ENCODE data around the gene IL34. TPM values are rescaled to one million over a fixed set of nuclear protein-coding genes. Genes with fewer than 3 reads are reported as not detected.

The IL34 gene
- total RNA-seq, 4 donors from 2014 or later = 0.38 to 1.3 (median 1.2) TPM

- ATAC-seq (ENCODE audit: low FRiP score) (peak; percentile 75), DNase-seq (ENCODE audit: low spot score) (no peak)
- no peak for TF ChIP-seq CTCF (IDR thresholded peaks at IDR 0.05)
These were observed 60.6 kb downstream of the IL34 start for GRCh38 chr16:70706948-70707465.

DNA sequence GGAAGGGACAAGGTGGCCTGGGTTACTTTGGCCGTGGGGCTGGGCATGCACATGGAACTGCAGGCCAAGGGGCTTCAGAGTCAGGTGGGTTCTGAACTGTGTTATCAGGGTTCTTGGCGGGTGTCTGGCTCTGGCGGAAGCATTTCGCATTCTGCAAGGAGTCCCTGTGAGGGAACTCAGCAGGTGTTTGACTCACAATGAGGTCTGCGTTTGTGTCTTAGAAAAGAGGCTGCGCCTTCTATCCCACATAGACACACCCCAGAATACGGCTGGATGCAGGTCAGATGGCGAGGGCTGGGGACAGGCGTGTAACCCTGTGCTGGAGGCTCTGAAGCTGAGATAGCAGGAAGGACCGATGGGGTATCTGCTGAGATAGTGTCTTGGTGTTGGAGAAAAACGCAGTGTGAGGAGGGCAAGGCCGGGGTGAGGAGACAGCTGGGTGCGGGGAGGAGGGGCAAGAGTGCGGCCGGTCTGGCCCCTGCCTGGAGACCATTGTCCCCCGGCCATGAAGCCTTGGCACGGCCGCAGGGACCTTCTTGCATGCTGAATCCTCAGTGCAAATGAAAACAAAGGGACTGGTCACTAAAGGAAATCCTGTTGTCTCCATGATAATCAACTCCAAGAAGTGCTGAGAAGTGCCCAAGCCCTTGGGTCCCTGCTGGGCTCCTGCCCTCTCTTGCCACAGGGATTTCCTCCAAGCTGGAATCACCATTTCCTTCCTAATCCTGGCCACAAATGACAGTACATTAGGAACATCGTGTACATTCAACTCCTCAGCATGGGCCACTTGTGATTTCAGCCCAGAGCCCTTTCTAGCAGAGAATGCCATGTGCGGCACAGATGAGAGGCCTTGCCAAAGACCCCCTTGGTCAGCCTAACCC is 62.2 kb downstream of the IL34 start:
- DNase-seq (ENCODE audit: low spot score) = no peak
- no peak for TF ChIP-seq CTCF (IDR thresholded peaks at IDR 0.05)
- ATAC-seq (ENCODE audit: low FRiP score) = no peak

DNA sequence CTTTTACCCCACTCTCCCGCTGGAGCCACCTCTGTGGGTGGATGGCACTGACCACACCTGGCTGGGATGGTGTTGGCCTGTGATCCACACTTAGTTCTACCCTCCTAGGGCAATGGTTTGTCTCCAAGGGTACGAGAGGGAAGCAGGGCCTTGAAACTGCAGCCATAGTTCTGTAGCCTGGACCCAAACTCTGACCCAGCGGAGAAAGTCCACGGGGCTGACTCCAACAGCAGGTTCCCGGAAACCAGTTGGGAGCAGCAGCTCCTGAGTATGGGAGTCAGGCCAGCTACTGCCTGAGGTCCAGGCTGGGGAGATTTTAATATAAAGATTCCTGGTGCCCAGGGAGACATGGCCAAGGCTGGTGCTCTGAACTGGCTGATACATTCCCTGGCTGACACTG is 63.1 kb downstream of the IL34 start:
- TF ChIP-seq CTCF (IDR thresholded peaks at IDR 0.05) = no peak
- DNase-seq (ENCODE audit: low spot score) = no peak
- no peak for ATAC-seq (ENCODE audit: low FRiP score)

DNA sequence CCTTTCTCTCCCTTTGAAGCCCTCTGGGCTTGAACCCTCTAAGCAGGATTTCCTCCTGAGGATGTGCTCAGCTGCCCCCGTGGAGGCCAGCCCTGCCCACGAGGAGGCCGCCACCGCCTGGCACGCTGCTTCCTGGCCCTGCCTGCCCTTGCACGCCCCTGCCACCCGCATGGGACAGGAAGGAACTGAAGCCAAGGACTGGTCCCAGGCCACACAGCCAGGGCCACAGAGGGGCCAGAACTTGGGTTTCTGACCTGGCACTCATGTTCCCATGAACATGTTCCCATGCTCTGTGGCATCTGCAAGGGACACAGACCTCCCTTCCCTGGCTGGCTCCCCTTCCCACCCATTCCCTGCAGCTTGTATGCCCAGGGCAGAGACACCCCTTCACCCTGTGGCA is 63.6 kb downstream of the IL34 start:
- DNase-seq (ENCODE audit: low spot score) (no peak), ATAC-seq (ENCODE audit: low FRiP score) (no peak)
- no peak for TF ChIP-seq CTCF (IDR thresholded peaks at IDR 0.05)

Other genes with a start within 250 kb of the IL34 start
- gene ST3GAL2, start 207.5 kb upstream of the IL34 start, total RNA-seq = 10 to 100 TPM in 3 of 4 donors, 1 to 10 TPM in 1; 9.6 to 31.7 (median 17.8) TPM
- gene FCSK, start 192.0 kb upstream of the IL34 start, total RNA-seq = 10 to 100 TPM in 3 of 4 donors, 1 to 10 TPM in 1; 7.3 to 17.3 (median 12.8) TPM
- 10 to 100 TPM; 23.3 to 59.1 (median 29.6) TPM for gene COG4, start 123.0 kb upstream of the IL34 start, total RNA-seq
- 100 to 1,000 TPM in 2 of 4 donors, 10 to 100 TPM in 2; 84.2 to 118 (median 95.6) TPM for gene SF3B3, start 122.7 kb upstream of the IL34 start, total RNA-seq
- gene MTSS2, start 39.5 kb downstream of the IL34 start, total RNA-seq = 10 to 100 TPM; 19.3 to 70.1 (median 32.4) TPM
- 10 to 100 TPM; 24.0 to 44.1 (median 35.0) TPM for gene VAC14, start 154.6 kb downstream of the IL34 start, total RNA-seq